ENCODE results near the gene APOBEC3G.

APOBEC3G gene

GRCh38 chr22:39130892-39131855, 54.1 kb downstream of the APOBEC3G start:
- H3K4me3 ChIP-seq (replicated peaks in 1 of 2; ENCODE audit: low read depth in 2 of 2, low read length in 2 of 2), result no peak overlapping the region
- DNase-seq (ENCODE audit: low read depth in 2 of 2), result peak in 1 of 2 donors; percentile 19
- TF ChIP-seq, protein P1, sequence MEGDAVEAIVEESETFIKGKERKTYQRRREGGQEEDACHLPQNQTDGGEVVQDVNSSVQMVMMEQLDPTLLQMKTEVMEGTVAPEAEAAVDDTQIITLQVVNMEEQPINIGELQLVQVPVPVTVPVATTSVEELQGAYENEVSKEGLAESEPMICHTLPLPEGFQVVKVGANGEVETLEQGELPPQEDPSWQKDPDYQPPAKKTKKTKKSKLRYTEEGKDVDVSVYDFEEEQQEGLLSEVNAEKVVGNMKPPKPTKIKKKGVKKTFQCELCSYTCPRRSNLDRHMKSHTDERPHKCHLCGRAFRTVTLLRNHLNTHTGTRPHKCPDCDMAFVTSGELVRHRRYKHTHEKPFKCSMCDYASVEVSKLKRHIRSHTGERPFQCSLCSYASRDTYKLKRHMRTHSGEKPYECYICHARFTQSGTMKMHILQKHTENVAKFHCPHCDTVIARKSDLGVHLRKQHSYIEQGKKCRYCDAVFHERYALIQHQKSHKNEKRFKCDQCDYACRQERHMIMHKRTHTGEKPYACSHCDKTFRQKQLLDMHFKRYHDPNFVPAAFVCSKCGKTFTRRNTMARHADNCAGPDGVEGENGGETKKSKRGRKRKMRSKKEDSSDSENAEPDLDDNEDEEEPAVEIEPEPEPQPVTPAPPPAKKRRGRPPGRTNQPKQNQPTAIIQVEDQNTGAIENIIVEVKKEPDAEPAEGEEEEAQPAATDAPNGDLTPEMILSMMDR (IDR thresholded peaks at IDR 0.05; ENCODE audit: low read depth, low read length), result no peak

GRCh38 chr22:39132281-39132680, 55.2 kb downstream of the APOBEC3G start:
- H3K4me3 ChIP-seq (replicated peaks in 1 of 2; ENCODE audit: low read depth in 2 of 2, low read length in 2 of 2), result no peak overlapping the region
- TF ChIP-seq, protein P1 (IDR thresholded peaks at IDR 0.05; ENCODE audit: low read depth, low read length), result no peak
- no peak for DNase-seq (ENCODE audit: low read depth in 2 of 2)

DNA sequence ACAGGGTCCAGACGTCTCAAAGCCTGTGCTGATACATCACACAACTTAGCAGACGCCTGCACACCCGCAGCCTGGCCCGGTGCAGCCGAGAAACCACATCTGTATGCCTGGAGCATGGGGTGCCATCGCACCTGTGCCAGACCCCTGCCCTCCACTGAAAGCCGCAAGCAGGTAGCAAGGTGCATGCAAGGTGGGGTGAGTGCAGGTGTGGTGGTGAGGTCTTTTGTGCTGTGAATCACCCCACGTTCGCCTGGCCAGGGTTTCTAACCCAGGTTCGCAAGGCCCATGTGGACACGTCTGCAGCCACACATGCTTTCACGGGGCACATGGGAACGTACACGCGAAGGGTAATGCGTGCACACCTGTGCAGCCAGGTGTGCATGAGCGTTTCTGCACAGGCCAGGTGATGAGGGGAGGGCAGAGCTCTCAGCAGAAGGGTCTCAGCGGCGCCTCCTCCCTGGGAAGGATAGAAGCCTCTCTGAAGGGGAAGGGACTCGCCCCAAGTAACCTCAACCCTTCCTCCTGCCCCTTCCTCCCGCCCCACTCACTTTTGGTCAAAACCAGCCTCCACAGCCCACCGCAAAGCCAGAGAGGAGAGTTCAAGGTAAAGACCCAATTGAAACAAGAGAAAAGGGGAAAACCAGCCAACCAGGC, 55.9 kb downstream of the APOBEC3G start:
- no peak overlapping the region for H3K4me3 ChIP-seq (replicated peaks in 1 of 2; ENCODE audit: low read depth in 2 of 2, low read length in 2 of 2)
- no peak for DNase-seq (ENCODE audit: low read depth in 2 of 2)
- TF ChIP-seq, protein P1 (IDR thresholded peaks at IDR 0.05; ENCODE audit: low read depth, low read length), result no peak

DNA sequence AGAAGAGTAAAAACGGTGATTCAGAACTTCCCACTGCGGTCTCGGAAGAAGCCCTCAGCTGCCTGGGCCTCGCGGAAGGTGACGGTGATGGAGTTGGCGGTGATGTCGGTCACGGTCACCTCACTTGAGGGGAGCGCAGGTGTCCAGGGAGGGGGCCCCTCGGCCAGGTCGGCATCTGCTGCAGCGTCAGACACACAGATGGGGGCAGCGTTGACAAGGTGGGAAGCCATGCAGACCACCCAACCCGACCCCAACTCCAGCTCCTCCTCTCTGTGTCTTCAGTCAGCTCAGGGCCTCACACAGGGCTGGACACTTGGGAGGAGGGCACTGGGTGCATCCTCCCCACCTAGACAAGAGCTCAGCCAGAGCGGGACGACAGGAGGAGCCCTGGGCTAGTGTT, 56.8 kb downstream of the APOBEC3G start:
- no peak overlapping the region for H3K4me3 ChIP-seq (replicated peaks in 1 of 2; ENCODE audit: low read depth in 2 of 2, low read length in 2 of 2)
- DNase-seq (ENCODE audit: low read depth in 2 of 2), result no peak
- TF ChIP-seq, protein P1 (IDR thresholded peaks at IDR 0.05; ENCODE audit: low read depth, low read length), result no peak

DNA sequence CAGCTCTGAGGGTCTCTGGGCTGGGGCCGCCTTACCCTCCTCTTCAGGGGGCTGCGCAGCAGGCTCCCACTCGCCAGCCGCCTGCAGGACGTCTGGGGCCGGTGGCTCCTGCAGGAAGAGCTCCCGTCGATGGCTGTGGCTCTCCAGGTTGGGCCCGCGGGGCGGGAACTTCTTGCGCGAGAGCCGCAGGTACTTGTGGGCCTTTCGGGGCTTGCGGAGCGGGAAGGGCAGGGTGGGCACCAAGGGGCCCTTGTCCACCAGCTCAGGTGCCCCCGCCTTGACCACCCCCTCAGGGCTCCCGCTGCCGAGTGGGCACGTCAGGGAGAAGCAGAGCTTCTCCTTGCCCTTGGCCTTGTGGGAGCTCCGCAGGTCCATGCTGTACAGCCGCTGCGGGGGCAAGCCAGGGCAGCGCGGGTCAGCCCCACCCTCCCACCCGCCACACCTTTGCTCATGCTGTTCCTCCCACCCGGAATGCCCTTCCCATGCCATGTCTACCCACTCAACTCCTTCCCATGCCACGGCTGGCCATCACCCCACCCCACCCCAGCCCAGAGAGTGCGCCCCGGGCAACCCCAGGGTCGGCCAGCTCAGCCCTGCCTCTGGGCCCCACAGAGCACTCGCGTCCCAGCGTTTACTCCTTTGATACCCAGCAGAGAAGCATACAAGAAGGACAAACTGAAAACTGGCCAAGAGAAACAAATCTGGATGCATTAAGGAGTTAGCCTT, 57.5 kb downstream of the APOBEC3G start:
- H3K4me3 ChIP-seq (replicated peaks in 1 of 2; ENCODE audit: low read depth in 2 of 2, low read length in 2 of 2), result no peak overlapping the region
- TF ChIP-seq, protein P1 (IDR thresholded peaks at IDR 0.05; ENCODE audit: low read depth, low read length), result no peak
- no peak for DNase-seq (ENCODE audit: low read depth in 2 of 2)

DNA sequence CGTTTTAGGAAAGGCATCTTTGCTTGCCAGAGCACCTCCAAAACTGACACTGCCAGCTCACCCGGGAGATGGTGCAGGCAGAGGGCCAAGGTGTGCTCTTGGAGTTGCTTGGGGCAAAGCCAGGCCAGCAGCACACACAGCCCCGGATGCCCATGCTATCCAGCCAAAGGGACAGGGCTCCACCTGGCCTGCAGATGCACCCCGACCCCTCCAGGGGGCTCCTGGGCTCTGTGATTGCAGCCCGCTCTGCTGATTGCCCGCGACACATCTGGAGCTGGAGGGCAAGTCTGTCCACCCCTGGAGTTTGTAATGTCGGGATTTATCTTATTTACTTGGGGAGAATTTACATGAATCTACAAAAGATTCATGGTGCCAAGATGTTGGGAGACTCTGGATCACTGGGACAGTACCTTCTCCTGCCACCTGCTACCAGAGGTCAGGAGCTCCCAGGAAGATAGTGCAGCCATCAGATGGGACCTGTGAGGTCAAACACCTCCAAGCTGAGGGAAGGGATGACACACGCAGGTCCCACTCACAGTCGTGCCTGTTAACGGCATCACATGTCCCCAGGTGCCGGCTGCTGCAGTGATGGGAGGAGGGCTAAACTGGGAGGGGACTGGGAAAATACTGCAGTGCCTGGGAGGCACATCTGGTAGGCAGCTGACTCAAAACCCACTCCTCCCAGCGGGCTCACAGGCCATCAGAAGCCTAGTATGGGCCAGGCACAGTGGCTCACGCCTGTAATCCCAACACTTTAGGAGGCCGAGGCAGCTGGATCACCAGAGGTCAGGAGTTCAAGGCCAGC, 58.2 kb downstream of the APOBEC3G start:
- peak; percentile 39 to 42 for DNase-seq (ENCODE audit: low read depth in 2 of 2)
- TF ChIP-seq, protein P1 (IDR thresholded peaks at IDR 0.05; ENCODE audit: low read depth, low read length), result peak; percentile 50
- no peak overlapping the region for H3K4me3 ChIP-seq (replicated peaks in 1 of 2; ENCODE audit: low read depth in 2 of 2, low read length in 2 of 2)
